HEK293 (cell line): ENCODE results near the gene COPS3.

Experiments used
- CTCF ChIA-PET: fragments of 350-600 bp; formaldehyde crosslinking; extraction: SDS; loops from one replicate; lab custom pipeline; 2021; ENCODE audit warnings: antibody characterized with exemption; lab: Yijun Ruan, JAX
- POLR2A ChIA-PET: fragments of 300-600 bp; formaldehyde crosslinking; extraction: SDS; loops from one replicate; lab custom pipeline; 2020; ENCODE audit warnings: antibody characterized with exemption, inconsistent platforms; lab: Yijun Ruan, JAX
- H3K27ac ChIP-seq: fragments of 200-500 bp; sonication (Bioruptor generic); 2 replicates; pipeline ENCODE4 v1.5.1; 2014; ENCODE audit warnings: low read depth, low read length, control low read depth, inconsistent platforms; ENCODE audit errors: extremely low read depth
- H3K36me3 ChIP-seq, 2 experiments: fragments of 200-500 bp in 1 of 2; sonication (Bioruptor generic) in 1 of 2; 1 replicate in 1 of 2; 2 replicates in 1 of 2; pipeline ENCODE4 v1.5.1; 2014 to 2017; ENCODE audit warnings: inconsistent platforms in 2 of 2, low read length in 2 of 2; ENCODE audit not compliant: control insufficient read depth in 2 of 2, insufficient read depth in 1 of 2
- H3K4me1 ChIP-seq: fragments of 200-500 bp; sonication (Bioruptor generic); 2 replicates; pipeline ENCODE4 v1.5.1; 2014; ENCODE audit warnings: mild to moderate bottlenecking, low read length, inconsistent platforms; ENCODE audit not compliant: control insufficient read depth, insufficient read depth
- H3K4me3 ChIP-seq: 2 replicates; pipeline ENCODE4 v1.5.1; 2011; ENCODE audit warnings: low read depth, mild to moderate bottlenecking, control low read depth, low read length, moderate library complexity
- H3K9me3 ChIP-seq: fragments of 200-500 bp; sonication (Bioruptor generic); 2 replicates; pipeline ENCODE4 v1.5.1; 2014; ENCODE audit warnings: low read depth, low read length, inconsistent platforms; ENCODE audit not compliant: control insufficient read depth, insufficient read depth
- ATF2 ChIP-seq: fragments of 450-650 bp; formaldehyde crosslinking; IDR thresholded peaks from 2 replicates; pipeline ENCODE4 v1.5.1; 2016; ENCODE audit warnings: missing biosample characterization, missing genetic modification characterization, low read depth
- BCL11B ChIP-seq: fragments of 450-650 bp; formaldehyde crosslinking; IDR thresholded peaks from 2 replicates; pipeline ENCODE4 v1.5.1; 2016; ENCODE audit warnings: low read depth, missing biosample characterization, missing genetic modification characterization
- GLIS1 ChIP-seq: fragments of 450-650 bp; formaldehyde crosslinking; IDR thresholded peaks from 2 replicates; pipeline ENCODE4 v1.5.1; 2016; ENCODE audit warnings: missing biosample characterization, missing genetic modification characterization
- KLF16 ChIP-seq: fragments of 450-650 bp; formaldehyde crosslinking; IDR thresholded peaks from 2 replicates; pipeline ENCODE4 v1.5.1; 2017; ENCODE audit warnings: missing biosample characterization, missing genetic modification characterization
- SP2 ChIP-seq: fragments of 450-650 bp; formaldehyde crosslinking; IDR thresholded peaks from 2 replicates; pipeline ENCODE4 v1.5.1; 2016; ENCODE audit warnings: missing biosample characterization, missing genetic modification characterization
- ZBTB10 ChIP-seq: fragments of 450-650 bp; formaldehyde crosslinking; IDR thresholded peaks from 2 replicates; pipeline ENCODE4 v1.5.1; 2016; ENCODE audit warnings: missing biosample characterization, missing genetic modification characterization
- ZBTB8A ChIP-seq: fragments of 450-650 bp; formaldehyde crosslinking; IDR thresholded peaks from 2 replicates; pipeline ENCODE4 v1.5.1; 2016; ENCODE audit warnings: missing biosample characterization, missing genetic modification characterization
- ZFP41 ChIP-seq: fragments of 450-650 bp; formaldehyde crosslinking; IDR thresholded peaks from 2 replicates; pipeline ENCODE4 v1.5.1; 2016; ENCODE audit warnings: missing biosample characterization, missing genetic modification characterization, borderline replicate concordance
- ZNF114 ChIP-seq: fragments of 450-650 bp; formaldehyde crosslinking; IDR thresholded peaks from 2 replicates; pipeline ENCODE4 v1.5.0; 2017; ENCODE audit warnings: missing biosample characterization, missing genetic modification characterization
- ZNF140 ChIP-seq: fragments of 450-650 bp; formaldehyde crosslinking; IDR thresholded peaks from 2 replicates; pipeline ENCODE4 v1.5.1; 2016; ENCODE audit warnings: missing biosample characterization, missing genetic modification characterization
- ZNF221 ChIP-seq: fragments of 450-650 bp; formaldehyde crosslinking; IDR thresholded peaks from 2 replicates; pipeline ENCODE4 v1.5.1; 2017; ENCODE audit warnings: missing biosample characterization, missing genetic modification characterization, borderline replicate concordance
- ZNF302 ChIP-seq: fragments of 450-650 bp; formaldehyde crosslinking; IDR thresholded peaks from 2 replicates; pipeline ENCODE4 v1.5.1; 2016; ENCODE audit warnings: missing biosample characterization, missing genetic modification characterization, low read depth
- ZNF335 ChIP-seq: fragments of 450-650 bp; formaldehyde crosslinking; conservative IDR thresholded peaks from 2 replicates; pipeline ENCODE4 v1.5.1; 2016; ENCODE audit warnings: missing biosample characterization, missing genetic modification characterization
- ZNF510 ChIP-seq: fragments of 450-650 bp; formaldehyde crosslinking; IDR thresholded peaks from 2 replicates; pipeline ENCODE4 v1.5.1; 2018; ENCODE audit warnings: mild to moderate bottlenecking, missing genetic modification characterization, missing biosample characterization; ENCODE audit not compliant: insufficient replicate concordance
- ZNF513 ChIP-seq: fragments of 450-650 bp; IDR thresholded peaks from 2 replicates; pipeline ENCODE4 v1.5.1; 2018; ENCODE audit warnings: missing biosample characterization, missing genetic modification characterization
- ZNF514 ChIP-seq: fragments of 450-650 bp; formaldehyde crosslinking; IDR thresholded peaks from 2 replicates; pipeline ENCODE4 v1.5.1; 2016; ENCODE audit warnings: missing biosample characterization, missing genetic modification characterization
- ZNF544 ChIP-seq: fragments of 450-650 bp; formaldehyde crosslinking; IDR thresholded peaks from 2 replicates; pipeline ENCODE4 v1.5.0; 2017; ENCODE audit warnings: missing biosample characterization, missing genetic modification characterization
- ZNF623 ChIP-seq: fragments of 450-650 bp; formaldehyde crosslinking; IDR thresholded peaks from 2 replicates; pipeline ENCODE4 v1.5.1; 2016; ENCODE audit warnings: missing biosample characterization, missing genetic modification characterization
- TF ChIP-seq, protein P1 (sequence below): fragments of 450-650 bp; formaldehyde crosslinking; IDR thresholded peaks from 2 replicates; pipeline ENCODE4 v1.5.1; 2017; ENCODE audit warnings: missing biosample characterization, missing genetic modification characterization
- TF ChIP-seq, protein P2 (sequence below): fragments of 450-650 bp; formaldehyde crosslinking; IDR thresholded peaks from 2 replicates; pipeline ENCODE4 v1.5.1; 2017; ENCODE audit warnings: missing biosample characterization, missing genetic modification characterization
- TF ChIP-seq, protein P3 (sequence below): fragments of 450-650 bp; formaldehyde crosslinking; IDR thresholded peaks from 2 replicates; pipeline ENCODE4 v1.5.1; 2016; ENCODE audit warnings: missing biosample characterization, missing genetic modification characterization

Gene COPS3

DNA sequence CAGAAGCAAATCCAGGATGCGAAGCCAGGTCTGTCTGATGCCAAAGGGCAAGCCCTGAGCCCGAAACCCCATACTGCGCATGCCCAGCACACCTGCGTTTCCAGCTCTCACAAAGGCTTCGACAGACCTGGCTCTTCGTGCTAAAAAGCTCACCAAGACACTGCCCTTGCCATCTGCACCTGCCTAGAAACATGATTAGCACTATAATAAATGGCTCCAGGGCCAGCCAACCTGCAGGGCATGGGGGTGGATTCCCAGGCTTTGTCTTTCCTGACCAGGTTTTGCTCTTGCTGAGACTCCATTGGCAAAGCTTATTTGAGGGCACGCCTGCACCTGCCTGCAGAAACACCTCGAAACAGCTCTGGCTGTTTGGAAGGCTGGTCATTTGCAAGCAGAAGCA is 60.5 kb downstream of the COPS3 start (continued):
- TF ChIP-seq ZNF544 (tag by site-specific recombination) (no peak), BCL11B (tag by site-specific recombination) (no peak), ZBTB10 (tag by site-specific recombination) (no peak), ZBTB8A (no peak)
- TF ChIP-seq, protein P1, sequence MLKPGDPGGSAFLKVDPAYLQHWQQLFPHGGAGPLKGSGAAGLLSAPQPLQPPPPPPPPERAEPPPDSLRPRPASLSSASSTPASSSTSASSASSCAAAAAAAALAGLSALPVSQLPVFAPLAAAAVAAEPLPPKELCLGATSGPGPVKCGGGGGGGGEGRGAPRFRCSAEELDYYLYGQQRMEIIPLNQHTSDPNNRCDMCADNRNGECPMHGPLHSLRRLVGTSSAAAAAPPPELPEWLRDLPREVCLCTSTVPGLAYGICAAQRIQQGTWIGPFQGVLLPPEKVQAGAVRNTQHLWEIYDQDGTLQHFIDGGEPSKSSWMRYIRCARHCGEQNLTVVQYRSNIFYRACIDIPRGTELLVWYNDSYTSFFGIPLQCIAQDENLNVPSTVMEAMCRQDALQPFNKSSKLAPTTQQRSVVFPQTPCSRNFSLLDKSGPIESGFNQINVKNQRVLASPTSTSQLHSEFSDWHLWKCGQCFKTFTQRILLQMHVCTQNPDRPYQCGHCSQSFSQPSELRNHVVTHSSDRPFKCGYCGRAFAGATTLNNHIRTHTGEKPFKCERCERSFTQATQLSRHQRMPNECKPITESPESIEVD (tag by site-specific recombination), result no peak
- TF ChIP-seq, protein P2, sequence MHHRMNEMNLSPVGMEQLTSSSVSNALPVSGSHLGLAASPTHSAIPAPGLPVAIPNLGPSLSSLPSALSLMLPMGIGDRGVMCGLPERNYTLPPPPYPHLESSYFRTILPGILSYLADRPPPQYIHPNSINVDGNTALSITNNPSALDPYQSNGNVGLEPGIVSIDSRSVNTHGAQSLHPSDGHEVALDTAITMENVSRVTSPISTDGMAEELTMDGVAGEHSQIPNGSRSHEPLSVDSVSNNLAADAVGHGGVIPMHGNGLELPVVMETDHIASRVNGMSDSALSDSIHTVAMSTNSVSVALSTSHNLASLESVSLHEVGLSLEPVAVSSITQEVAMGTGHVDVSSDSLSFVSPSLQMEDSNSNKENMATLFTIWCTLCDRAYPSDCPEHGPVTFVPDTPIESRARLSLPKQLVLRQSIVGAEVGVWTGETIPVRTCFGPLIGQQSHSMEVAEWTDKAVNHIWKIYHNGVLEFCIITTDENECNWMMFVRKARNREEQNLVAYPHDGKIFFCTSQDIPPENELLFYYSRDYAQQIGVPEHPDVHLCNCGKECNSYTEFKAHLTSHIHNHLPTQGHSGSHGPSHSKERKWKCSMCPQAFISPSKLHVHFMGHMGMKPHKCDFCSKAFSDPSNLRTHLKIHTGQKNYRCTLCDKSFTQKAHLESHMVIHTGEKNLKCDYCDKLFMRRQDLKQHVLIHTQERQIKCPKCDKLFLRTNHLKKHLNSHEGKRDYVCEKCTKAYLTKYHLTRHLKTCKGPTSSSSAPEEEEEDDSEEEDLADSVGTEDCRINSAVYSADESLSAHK (tag by site-specific recombination), result no peak

DNA sequence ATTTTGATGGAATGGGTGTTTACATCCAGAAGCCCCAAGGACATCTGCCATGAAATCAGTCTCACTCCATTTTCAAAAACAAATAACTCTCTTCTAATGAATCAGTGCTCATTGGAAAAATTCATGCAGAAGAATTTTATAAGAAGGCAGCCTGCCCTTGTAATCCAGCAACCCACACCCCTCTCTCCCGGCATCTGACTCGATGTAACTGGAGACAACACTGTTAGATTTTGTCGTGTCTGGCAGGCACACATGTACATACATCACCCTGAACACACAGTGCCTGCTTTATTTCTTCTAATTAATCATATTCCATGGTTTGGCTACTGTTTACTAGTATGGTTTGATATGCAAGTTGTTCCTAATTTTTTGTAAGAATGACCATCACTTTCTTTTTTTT is 63.1 kb downstream of the COPS3 start:
- TF ChIP-seq ZFP41 (tag by site-specific recombination) (no peak), ZNF514 (no peak), ZNF510 (tag by site-specific recombination) (no peak), ZNF513 (tag by site-specific recombination) (no peak), ZNF335 (tag by site-specific recombination) (no peak), KLF16 (tag by site-specific recombination) (no peak), ZNF623 (tag by site-specific recombination) (no peak), ZNF221 (tag by site-specific recombination) (no peak), GLIS1 (no peak), SP2 (no peak), ATF2 (no peak), ZNF140 (tag by site-specific recombination) (no peak), ZNF302 (no peak), ZNF114 (tag by site-specific recombination) (no peak)
- TF ChIP-seq, protein P3, sequence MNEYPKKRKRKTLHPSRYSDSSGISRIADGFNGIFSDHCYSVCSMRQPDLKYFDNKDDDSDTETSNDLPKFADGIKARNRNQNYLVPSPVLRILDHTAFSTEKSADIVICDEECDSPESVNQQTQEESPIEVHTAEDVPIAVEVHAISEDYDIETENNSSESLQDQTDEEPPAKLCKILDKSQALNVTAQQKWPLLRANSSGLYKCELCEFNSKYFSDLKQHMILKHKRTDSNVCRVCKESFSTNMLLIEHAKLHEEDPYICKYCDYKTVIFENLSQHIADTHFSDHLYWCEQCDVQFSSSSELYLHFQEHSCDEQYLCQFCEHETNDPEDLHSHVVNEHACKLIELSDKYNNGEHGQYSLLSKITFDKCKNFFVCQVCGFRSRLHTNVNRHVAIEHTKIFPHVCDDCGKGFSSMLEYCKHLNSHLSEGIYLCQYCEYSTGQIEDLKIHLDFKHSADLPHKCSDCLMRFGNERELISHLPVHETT, result no peak
- TF ChIP-seq, protein P2 (tag by site-specific recombination), result no peak
- no peaks in the 10 kb centered on the region for H3K9me3 ChIP-seq
- CTCF ChIA-PET, result no interaction called here
- no peak overlapping the region for H3K4me3 ChIP-seq
- no peaks in the 10 kb centered on the region for H3K4me1 ChIP-seq
- no peak overlapping the region for H3K27ac ChIP-seq
- peaks cover 20 to 96% of the 10 kb centered on the region in 2 experiments for H3K36me3 ChIP-seq
- POLR2A ChIA-PET, result no interaction called here
